Activated CD8-positive, alpha-beta memory T cell treated with anti-CD3 and anti-CD28 coated beads for 24 hours (primary cell): Measurements from ENCODE around the gene PAQR9.

Source experiments
- DNase-seq: peaks from one replicate; pipeline ENCODE4 v3.0.0-alpha.2; 2020

Gene PAQR9

DNA sequence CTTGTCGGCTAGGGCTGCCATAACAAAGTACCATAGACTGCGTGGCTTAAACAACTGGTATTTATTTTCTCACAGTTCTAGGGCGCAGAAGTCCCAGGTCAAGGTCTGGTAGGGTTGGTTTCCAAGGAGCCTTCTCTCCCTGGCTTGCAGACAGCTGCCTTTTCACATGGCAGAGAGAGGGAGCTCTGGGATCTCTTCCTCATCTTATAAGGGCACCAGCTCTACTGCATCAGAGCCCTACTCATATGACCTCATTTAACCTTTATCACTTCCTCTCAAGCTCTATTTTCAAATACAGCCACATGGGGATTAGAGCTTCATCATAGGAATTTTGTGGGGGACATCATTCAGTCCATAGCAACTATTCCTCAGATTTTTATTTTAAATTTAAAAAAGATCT is 17.6 kb upstream of the PAQR9 start:
- DNase-seq, result no peak

DNA sequence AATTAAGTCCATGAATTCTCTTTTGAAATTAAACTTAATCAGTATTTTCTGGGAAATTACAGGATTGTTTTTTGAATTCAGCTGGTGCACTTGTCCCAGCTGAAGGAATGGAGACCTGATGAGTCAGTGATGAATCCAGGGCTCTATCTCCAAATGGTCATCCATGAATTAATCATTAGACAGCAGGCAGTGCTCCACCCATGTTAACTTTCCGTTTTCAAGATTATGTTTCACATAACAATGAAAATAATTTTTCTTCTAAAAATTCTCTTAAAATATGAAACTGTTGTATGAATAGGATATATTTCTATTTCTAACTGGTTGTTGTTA is 13.9 kb upstream of the PAQR9 start:
- no peak for DNase-seq

DNA sequence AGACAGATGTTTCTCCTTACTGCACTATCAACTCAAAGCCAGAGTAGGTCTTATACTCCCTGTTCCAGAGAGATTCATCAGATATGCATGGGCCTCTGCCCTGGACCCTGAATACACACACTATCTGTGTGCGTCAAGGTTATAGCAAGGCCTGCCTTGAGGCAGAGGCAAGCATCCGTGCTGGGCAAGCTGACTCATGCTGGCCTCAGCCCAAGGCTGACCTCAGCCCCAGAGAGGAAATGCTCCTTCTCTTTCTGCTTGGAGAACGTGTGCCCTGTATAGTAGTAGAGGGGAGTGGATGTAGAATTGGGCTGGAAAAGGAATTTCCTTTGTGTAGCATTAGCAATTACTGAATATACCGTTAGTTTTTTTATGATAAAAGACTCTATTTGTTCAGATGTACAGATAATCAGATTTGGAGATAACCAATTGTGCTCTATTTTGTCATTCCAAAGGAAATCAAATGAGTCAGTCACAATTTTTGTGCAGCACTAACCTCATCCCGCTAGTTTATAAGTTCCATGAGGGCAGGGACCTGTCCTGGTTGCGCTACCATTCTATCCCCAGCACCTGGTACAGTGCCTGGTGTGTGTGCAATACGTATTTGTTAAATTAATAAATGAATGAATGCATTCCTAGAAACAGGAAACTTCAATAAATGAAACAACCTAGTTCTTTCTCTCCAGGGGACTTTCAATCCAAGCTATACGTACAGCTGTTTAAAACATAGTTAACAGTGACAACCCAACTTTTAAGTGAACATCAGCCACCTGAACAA is 13.3 kb upstream of the PAQR9 start:
- DNase-seq, result no peak

DNA sequence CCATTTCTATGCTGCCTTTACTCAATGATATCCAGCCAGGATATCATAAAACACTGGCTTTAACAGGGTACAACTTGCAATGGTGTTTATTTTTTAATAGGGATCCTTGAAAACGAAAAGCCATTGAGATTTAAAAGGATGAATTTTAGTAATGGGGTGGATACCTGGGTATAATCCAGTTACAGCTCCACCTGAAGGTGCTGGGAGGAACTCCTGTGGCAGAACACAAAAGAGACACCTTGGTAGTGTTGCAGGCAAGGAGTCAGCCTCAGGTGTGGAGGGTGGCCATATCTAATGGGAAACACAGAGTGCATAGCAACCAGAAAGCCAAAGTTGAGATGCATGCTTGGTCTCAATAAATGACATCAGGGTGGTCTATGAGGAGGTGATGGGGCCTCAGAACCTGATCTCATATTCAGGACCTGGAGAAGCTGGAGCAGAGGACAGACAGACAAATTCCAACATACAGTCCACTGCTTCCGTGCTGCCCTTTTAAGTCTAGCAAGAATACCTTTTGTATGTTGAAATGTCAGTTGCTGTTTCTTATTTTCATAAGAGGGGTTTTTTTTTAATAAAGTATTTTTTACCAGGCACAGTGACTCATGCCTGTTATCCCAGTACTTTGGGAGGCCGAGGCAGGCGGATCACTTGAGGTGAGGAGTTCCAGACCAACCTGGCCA is 12.0 kb upstream of the PAQR9 start:
- no peak for DNase-seq

GRCh38 chr3:142973217-142974009 is 9.9 kb upstream of the PAQR9 start:
- DNase-seq, result no peak

DNA sequence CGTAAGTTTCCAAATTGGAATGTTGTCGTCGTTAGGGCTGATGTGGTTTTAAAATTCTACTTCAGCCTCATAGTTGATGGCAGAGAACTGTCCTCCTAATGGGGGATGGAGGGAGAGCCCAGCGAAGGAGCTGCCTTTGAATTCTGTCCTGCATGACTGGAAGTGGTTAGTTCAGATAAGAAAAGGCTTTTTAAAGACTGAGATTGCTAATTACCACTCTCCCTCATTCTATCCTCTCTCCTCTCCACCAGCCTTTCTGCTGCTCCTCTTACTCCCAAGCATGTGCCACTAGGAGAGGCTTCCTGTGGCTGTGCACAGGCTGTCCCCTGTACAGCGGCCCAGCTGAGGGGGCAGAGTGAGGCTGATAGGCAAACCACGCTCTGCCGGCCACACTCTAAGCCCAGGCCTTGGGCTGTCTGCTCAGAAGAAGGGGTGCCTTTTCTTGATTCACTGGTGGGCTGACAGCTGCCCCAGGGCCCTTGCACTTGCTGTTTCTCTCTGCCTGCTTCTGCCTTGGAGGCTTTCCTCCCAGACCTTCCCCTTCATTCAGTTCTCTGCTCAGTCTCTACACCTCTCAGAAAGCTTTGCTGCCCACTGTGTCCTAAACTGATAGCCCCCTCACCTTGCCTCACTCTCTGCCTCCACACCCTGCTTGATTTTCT is 8.7 kb upstream of the PAQR9 start:
- no peak for DNase-seq

- DNase-seq, result no peak
These were observed 8.0 kb upstream of the PAQR9 start for GRCh38 chr3:142971431-142971830.

GRCh38 chr3:142968319-142969025 is 5.0 kb upstream of the PAQR9 start:
- DNase-seq, result no peak

DNA sequence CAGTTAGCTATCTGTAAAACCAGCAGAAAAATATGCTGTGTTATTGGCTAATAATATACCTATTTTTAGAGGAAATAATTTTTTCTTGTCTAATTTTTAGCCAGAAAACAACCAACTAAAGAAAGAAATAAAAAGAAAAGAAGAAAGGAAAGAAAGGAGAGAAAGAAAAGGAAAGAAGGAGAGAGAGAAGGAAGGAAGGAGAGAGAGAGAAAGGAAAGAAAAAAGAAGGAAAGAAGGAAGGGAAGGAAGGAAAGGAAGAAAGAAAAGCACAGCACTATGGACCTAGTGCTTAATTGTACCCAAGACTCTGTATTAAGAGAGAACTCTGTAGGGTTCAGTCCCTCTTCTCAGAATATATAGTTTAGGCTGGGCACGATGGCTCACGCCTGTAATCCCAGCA is 3.3 kb upstream of the PAQR9 start:
- no peak for DNase-seq

DNA sequence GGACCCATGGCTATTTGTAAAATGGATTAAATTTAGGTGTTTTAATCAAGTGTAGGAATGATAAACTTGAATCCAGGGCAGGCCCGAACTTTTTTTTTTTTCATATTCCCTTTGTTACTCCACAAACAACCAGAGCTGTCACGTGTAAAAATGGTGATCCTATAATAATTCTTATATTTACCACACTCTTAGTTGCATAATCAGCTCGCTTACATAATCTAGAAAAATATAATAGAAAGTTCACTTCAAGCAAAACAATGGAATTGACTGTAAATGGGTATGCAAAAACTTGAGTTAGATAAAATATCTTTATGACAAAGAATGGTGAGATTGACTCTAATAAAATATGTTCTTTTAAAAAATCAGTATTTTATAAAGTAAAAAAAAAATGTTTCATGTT is 2.1 kb upstream of the PAQR9 start:
- DNase-seq, result no peak

- no peak for DNase-seq
These were observed 299 bp downstream of the PAQR9 start for GRCh38 chr3:142963234-142963515.

DNA sequence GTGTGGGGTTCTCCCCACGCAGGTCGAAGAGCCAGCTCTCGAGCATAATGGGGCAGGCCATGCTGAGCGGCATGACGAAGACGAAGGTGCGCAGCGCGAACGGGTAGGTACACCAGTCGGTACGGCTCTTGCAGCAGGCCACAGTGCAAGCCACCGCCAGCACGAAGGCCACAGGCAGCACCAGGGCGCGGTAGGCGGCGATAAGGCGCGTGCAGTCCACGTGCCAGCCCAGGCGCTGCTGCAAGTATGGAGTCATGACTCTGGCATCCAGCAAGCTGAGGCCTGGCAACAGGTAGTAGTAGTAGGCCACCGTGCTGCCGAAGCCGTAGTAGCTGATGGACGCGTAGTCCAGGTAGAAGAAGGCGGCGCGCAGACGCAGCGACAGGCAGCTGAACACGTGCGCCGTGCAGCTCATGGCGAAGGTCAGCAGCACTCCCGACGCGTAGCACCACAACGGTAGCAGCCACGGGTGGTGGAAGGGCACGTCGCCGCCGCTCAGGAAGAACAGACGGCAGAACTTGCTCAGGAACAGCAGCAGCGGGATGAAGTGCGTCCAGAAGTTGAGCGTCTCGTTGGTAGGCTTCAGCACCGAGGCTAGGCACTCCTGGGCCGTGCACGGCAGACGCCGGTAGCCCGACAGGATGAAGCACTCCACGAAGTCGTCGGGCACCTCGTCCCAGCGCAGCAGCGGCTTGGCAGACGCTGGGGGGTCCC is 797 bp downstream of the PAQR9 start:
- DNase-seq, result no peak

GRCh38 chr3:142962175-142962519 is 1.3 kb downstream of the PAQR9 start:
- no peak for DNase-seq

GRCh38 chr3:142961539-142961938 is 1.9 kb downstream of the PAQR9 start:
- no peak for DNase-seq

DNA sequence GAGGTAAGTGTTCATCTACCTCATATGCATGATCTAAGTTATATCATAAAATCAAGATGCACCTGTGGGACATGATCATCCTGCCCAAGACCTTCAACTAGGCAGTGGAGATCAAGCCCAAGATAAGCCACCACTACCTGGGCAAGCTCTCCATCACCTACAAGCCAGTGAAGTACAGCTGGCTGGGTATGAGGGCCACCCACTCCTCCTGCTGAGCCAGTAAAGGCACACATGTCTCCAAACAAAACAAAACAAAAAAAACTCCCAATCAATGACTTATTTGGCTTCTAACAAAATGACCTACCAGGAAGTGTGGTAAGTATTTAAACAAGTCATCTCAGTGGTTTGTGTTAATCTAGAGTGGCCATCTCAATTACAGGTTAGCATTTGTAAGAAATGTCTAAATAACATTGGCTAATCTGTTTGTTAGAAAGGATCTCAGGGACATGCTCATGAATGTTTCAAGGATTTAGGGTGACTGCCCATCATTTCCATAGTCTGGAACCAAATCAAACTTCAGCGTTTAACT is 3.1 kb downstream of the PAQR9 start:
- DNase-seq, result no peak

GRCh38 chr3:142958707-142959106 is 4.8 kb downstream of the PAQR9 start:
- DNase-seq, result no peak

- no peak for DNase-seq
These were observed 10.0 kb downstream of the PAQR9 start for GRCh38 chr3:142953443-142953842.

DNA sequence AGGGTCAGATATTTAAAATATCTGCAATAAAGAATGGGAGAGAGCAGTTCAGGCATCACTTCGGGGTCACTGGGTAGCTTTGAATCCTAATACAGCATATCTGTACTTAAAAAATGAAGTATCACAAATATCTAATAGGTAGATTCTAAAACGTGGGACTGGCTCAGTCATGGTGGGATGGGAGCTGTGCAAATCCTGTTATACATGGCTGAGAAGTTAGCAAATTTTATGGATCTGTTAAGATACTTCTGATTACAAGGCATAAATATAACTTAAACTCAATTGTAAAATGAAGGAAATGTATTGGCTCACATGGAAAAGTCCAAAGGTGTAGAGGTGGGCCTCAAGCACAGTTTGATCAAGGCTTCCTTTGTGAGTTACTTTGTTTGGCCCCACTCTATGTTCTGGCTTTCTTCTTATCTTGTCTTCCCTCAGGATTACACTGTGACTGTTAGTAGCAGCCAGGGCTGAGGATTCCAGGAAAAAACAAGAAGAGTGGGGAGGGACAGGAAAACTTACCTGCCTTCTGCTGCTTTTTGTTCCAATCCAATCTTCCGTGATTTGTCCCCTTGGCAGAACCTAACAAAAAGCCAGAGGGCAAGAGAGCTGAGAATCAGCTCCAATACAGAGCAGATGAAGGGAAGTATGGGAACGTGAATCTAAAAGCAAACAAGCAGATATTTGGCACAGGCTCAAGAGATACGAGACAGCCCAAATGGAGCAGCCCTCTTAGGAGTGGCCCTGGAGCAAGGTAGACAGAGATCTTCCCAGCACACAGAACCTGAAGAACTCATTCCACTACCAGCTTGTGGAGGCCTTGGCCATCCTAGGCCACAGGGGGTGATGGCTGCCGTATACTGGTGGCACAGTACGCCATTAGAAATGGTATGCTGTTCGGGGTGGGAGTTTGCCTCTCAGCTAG is 10.9 kb downstream of the PAQR9 start:
- no peak for DNase-seq

DNA sequence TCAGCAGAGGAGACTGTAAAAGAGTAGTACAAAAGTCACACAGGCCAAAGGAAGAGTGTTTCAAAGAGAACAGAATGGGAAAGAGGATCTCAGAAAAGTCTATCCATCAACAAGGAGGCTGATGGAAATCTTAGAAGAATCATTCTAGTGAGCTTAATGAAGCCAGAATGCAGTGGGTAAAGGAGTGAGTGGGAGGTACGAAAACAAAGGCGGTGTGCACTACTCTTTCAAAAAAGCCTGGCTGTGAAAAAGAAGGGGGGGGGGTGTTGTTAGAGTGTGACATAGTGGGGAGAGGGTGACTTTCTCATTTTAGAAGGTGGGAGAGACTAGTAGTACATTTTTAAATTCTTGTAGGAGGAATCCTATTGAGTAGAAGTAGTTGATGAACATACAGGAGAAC is 11.7 kb downstream of the PAQR9 start:
- DNase-seq, result no peak

DNA sequence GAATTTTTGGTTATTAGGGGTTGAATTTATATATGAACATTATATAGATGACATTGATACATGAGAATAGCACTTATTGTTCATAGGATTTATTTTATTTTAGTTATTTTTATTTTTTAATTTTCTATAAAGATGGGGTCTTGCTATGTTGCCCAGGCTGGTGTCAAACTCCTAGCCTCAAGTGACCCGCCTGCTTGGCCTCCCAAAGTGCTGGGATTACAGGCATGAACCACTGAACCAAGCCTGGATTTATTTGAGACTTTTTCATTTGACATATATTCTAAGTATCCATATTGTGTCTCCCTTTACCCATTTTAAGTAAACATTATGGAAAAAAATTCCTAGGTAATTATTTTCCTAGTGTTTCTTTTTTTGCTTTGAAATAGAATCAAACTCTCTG is 12.5 kb downstream of the PAQR9 start:
- DNase-seq, result no peak
